Hepatocyte (in vitro differentiated cells): Measurements from ENCODE around the gene AJUBA. TPM values are rescaled to one million over a fixed set of nuclear protein-coding genes. Genes with fewer than 3 reads are reported as not detected.

Experiments
- DNase-seq: peaks from one replicate; pipeline ENCODE4 v3.0.0-alpha.2; 2016; ENCODE audit warnings: low spot score
- H2AFZ ChIP-seq: fragments of 200-600 bp; sonication (generic); 2 replicates; pipeline ENCODE4 v1.6.0; 2016; ENCODE audit warnings: antibody characterized with exemption, mild to moderate bottlenecking
- H3K27ac ChIP-seq: fragments of 200-600 bp; sonication (generic); 2 replicates; pipeline ENCODE4 v1.5.1; 2016; ENCODE audit warnings: mild to moderate bottlenecking
- H3K27me3 ChIP-seq: fragments of 200-600 bp; sonication (generic); 2 replicates; pipeline ENCODE4 v1.6.1; 2016
- H3K36me3 ChIP-seq: fragments of 200-600 bp; sonication (generic); replicated peaks from 2 replicates; pipeline ENCODE4 v1.5.1; 2016; ENCODE audit warnings: low read depth; ENCODE audit not compliant: insufficient read depth
- H3K4me1 ChIP-seq: fragments of 200-600 bp; sonication (generic); 2 replicates; pipeline ENCODE4 v1.5.1; 2016; ENCODE audit warnings: mild to moderate bottlenecking, moderate library complexity; ENCODE audit not compliant: insufficient read depth
- H3K4me2 ChIP-seq: fragments of 200-600 bp; sonication (generic); 2 replicates; pipeline ENCODE4 v1.6.0; 2016
- H3K4me3 ChIP-seq: fragments of 200-600 bp; sonication (generic); 2 replicates; pipeline ENCODE4 v1.5.1; 2016; ENCODE audit warnings: mild to moderate bottlenecking
- H3K79me2 ChIP-seq: fragments of 200-600 bp; sonication (generic); 2 replicates; pipeline ENCODE4 v1.6.0; 2017; ENCODE audit warnings: mild to moderate bottlenecking
- H3K9me2 ChIP-seq: fragments of 200-600 bp; sonication (generic); replicated peaks from 2 replicates; pipeline ENCODE4 v1.6.0; 2017; ENCODE audit warnings: mild to moderate bottlenecking; ENCODE audit not compliant: insufficient read depth
- H3K9me3 ChIP-seq: fragments of 200-600 bp; sonication (generic); 2 replicates; pipeline ENCODE4 v1.5.1; 2016; ENCODE audit warnings: low read depth, mild to moderate bottlenecking
- H4K20me1 ChIP-seq: fragments of 200-600 bp; sonication (generic); 2 replicates; pipeline ENCODE4 v1.6.0; 2016; ENCODE audit warnings: mild to moderate bottlenecking; ENCODE audit not compliant: insufficient read depth, poor library complexity, severe bottlenecking
- EZH2 ChIP-seq: fragments of 200-600 bp; sonication (generic); IDR thresholded peaks from 2 replicates; pipeline ENCODE4 v1.6.1; 2016; ENCODE audit warnings: antibody characterized with exemption, mild to moderate bottlenecking, borderline replicate concordance
- EZH2phosphoT487 ChIP-seq: fragments of 200-600 bp; sonication (generic); IDR thresholded peaks from one replicate; pipeline ENCODE4 v1.6.1; 2018; ENCODE audit warnings: antibody characterized with exemption, mild to moderate bottlenecking, low read depth, moderate library complexity; ENCODE audit not compliant: unreplicated experiment, severe bottlenecking
- WGBS: methylation state at CpG from one replicate; pipeline ENCODE4 v1.1.6; 2016; ENCODE audit warnings: low lambda C conversion rate; ENCODE audit errors: missing lambda C conversion rate; 5-methylcytosine and 5-hydroxymethylcytosine counted together
- polyA plus RNA-seq: library from polyadenylated mRNA; unstranded; fragments of >200 nt; fragmentation: Nextera tagmentation; extraction: Ambion mirVana; gene quantifications from 2 replicates; pipeline ENCODE4 v1.2.1, GENCODE V29; 2016
- total RNA-seq: library from RNA; depleted of rRNA; stranded (reverse); fragments of >200 nt; gene quantifications from 2 replicates; pipeline ENCODE4 v1.2.3, GENCODE V29; 2014
- TF ChIP-seq, protein P1 (sequence below): fragments of 200-600 bp; sonication (generic); IDR thresholded peaks from 2 replicates; pipeline ENCODE4 v1.5.1; 2016; ENCODE audit warnings: antibody characterized with exemption, mild to moderate bottlenecking; ENCODE audit not compliant: poor library complexity

The AJUBA gene
- total RNA-seq (75.1 and 80.8 TPM in 2 replicates), polyA plus RNA-seq (36.2 and 43.2 TPM in 2 replicates)

DNA sequence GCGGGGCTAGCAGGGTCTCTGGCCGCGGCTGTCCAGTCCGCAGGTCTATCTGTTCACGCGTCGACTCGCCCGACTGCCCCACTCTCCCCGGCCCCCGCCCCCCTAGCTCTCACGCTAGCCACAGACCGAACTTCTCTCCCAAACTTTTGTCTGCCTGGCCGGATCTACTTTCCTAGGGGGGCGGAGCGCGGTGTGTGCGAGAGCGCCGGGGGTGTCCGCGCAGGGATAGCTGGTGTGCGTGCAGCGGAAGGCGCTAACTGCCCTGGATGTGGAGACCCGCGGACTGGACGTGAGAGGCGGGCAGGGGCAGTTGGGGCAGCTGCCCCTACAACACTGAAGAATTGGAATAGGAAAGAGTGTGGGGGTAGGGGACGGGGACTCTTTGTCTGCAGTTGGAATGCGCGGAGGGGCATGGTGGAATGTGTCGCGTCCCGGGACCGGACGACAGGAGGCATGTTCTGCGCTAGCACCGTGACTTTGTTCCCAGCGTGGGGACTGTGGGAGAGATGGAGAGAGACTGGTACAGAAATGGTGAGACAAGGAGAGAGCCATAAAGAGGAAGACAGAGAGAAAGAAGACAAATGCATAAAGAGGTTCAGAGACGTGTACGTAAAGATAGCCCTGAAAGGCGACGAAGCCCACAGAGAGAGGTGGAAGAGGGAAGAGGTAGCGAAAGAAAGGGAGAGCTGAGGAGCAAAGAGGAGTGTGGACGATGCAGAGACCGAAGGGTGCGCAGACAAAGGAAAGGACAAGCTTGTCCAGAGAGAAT lies at the start of gene AJUBA:
AJUBA (minus strand) TSS at position 75 of the 769 bp plus-strand sequence. CDS start 285 bp downstream, outside the sequence.
- Histone ChIP-seq H3K79me2 (peaks cover 54% of the 10 kb centered on the region), H3K9me3 (no peaks in the 10 kb centered on the region), H3K27ac (peak within 1 kb of the TSS; percentile 98), H3K4me1 (peaks cover 26% of the 10 kb centered on the region), H3K27me3 (no peaks in the 10 kb centered on the region), H3K4me3 (peak within 1 kb of the TSS; percentile 93), H3K9me2 (no peaks in the 10 kb centered on the region), H3K36me3 (no peaks in the 10 kb centered on the region), H3K4me2 (peak within 1 kb of the TSS; percentile 88), H2AFZ (peak within 1 kb of the TSS; percentile 54), H4K20me1 (no peaks in the 10 kb centered on the region)
- TF ChIP-seq EZH2phosphoT487 (no peak), EZH2 (no peak)
- TF ChIP-seq, protein P1, sequence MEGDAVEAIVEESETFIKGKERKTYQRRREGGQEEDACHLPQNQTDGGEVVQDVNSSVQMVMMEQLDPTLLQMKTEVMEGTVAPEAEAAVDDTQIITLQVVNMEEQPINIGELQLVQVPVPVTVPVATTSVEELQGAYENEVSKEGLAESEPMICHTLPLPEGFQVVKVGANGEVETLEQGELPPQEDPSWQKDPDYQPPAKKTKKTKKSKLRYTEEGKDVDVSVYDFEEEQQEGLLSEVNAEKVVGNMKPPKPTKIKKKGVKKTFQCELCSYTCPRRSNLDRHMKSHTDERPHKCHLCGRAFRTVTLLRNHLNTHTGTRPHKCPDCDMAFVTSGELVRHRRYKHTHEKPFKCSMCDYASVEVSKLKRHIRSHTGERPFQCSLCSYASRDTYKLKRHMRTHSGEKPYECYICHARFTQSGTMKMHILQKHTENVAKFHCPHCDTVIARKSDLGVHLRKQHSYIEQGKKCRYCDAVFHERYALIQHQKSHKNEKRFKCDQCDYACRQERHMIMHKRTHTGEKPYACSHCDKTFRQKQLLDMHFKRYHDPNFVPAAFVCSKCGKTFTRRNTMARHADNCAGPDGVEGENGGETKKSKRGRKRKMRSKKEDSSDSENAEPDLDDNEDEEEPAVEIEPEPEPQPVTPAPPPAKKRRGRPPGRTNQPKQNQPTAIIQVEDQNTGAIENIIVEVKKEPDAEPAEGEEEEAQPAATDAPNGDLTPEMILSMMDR: no peak
- DNase-seq: peak; percentile 93
- WGBS: 2% methylated on average over 34 of the region's 48 CpGs

DNA sequence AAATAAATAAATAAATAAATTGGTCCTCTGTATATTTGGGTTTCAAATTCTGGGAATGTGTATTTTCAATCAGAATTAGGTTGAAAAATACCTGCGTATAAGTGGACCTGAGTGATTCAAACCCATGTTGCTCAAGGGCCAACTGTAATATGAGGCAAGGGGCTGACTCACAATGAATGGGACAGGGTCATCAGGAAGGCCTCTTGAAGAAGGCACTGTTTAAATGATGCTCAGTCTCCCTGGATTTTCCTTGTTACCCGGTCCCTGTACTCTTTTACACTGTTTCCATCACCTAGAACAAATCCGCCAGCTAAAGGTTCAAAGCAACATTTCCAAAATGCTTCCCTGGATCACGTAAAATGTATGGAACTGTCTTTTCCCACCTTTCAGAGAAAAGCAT lies 48.6 kb upstream of the AJUBA start:
- Histone ChIP-seq H3K4me1 (peaks cover 11% of the 10 kb centered on the region), H3K9me2 (no peaks in the 10 kb centered on the region), H4K20me1 (no peaks in the 10 kb centered on the region), H2AFZ (no peak overlapping the region), H3K4me3 (no peak overlapping the region), H3K4me2 (no peak overlapping the region), H3K36me3 (no peaks in the 10 kb centered on the region), H3K27me3 (no peaks in the 10 kb centered on the region), H3K9me3 (no peaks in the 10 kb centered on the region), H3K79me2 (peaks cover 51% of the 10 kb centered on the region), H3K27ac (no peak overlapping the region)
- TF ChIP-seq, protein P1: no peak
- TF ChIP-seq EZH2 (no peak), EZH2phosphoT487 (no peak)
- no peak for DNase-seq
- 100% methylated on average over 4 of the region's 4 CpGs for WGBS

DNA sequence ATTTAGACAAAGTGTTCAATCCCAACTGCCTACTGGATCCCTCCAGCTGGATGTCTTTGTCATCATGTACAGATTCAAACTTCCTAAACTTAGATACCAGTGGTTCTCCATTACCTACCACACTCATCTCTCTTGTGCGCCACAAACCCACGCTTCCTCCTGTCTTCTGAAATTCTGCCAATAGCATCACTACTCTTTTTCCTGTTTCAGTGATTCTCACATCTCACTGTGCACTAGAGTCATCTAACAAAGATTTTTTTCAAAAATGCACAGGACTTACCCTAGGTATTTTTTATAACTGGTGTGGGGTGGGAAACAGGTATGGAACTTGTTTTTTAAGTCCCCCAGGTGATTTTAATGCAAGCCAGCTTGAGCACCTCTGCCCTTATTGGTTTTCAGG lies 46.4 kb upstream of the AJUBA start:
- Histone ChIP-seq H3K36me3 (peaks cover 3% of the 10 kb centered on the region), H3K27me3 (no peaks in the 10 kb centered on the region), H3K4me1 (peaks cover 19% of the 10 kb centered on the region), H3K79me2 (peaks cover 44% of the 10 kb centered on the region), H3K27ac (no peak overlapping the region), H3K9me2 (no peaks in the 10 kb centered on the region), H3K4me2 (no peak overlapping the region), H4K20me1 (no peaks in the 10 kb centered on the region), H2AFZ (no peak overlapping the region), H3K9me3 (no peaks in the 10 kb centered on the region), H3K4me3 (no peak overlapping the region)
- WGBS: 98% methylated on average over 2 of the region's 2 CpGs
- DNase-seq: no peak
- TF ChIP-seq EZH2phosphoT487 (no peak), EZH2 (no peak)
- TF ChIP-seq, protein P1: no peak
